Spinal cord (tissue), 10 donors: ENCODE measurements around the gene EXOC1L. TPM values are rescaled to one million over a fixed set of nuclear protein-coding genes. Genes with fewer than 3 reads are reported as not detected.

Source experiments
- DNase-seq, 6 donors: peaks; one replicate each; pipeline versions ENCODE4 v3.0.0 to v3.0.0-alpha.2; 2013 to 2015; ENCODE audit warnings: low spot score in 6 of 6, low read depth in 4 of 6
- H3K27ac ChIP-seq: one replicate; pipeline ENCODE4 v1.5.1; 2013; ENCODE audit warnings: low read depth, low read length, control low read depth
- H3K27me3 ChIP-seq: one replicate; pipeline ENCODE4 v1.6.1; 2013; ENCODE audit warnings: low read length; ENCODE audit not compliant: control insufficient read depth, insufficient read depth
- H3K36me3 ChIP-seq: one replicate; pipeline ENCODE4 v1.6.1; 2013; ENCODE audit warnings: low read length; ENCODE audit not compliant: control insufficient read depth, insufficient read depth
- H3K4me1 ChIP-seq: one replicate; pipeline ENCODE4 v1.6.1; 2013; ENCODE audit warnings: low read length; ENCODE audit not compliant: control insufficient read depth, insufficient read depth
- H3K4me3 ChIP-seq: one replicate; pipeline ENCODE4 v1.5.1; 2013; ENCODE audit warnings: low read depth, low read length, control low read depth
- H3K9me3 ChIP-seq: one replicate; pipeline ENCODE4 v1.6.1; 2013; ENCODE audit warnings: low read length; ENCODE audit not compliant: control insufficient read depth, insufficient read depth
- WGBS: methylation state at CpG from one replicate; pipeline ENCODE4 v1.1.5; 2013; ENCODE audit warnings: missing lambda C conversion rate; ENCODE audit not compliant: insufficient coverage; 5-methylcytosine and 5-hydroxymethylcytosine counted together
- polyA plus RNA-seq, 2 donors: library from polyadenylated mRNA; unstranded; fragments of 120-200 nt; gene quantifications; one replicate each; pipeline ENCODE4 v1.2.1, GENCODE V29; 2013; ENCODE audit not compliant: insufficient read length in 2 of 2
- total RNA-seq, 2 donors: library from RNA; depleted of rRNA in 1 of 2; stranded (reverse); fragments of 120-200 nt in 1 of 2; fragments of >200 nt in 1 of 2; gene quantifications; one replicate each; pipeline versions ENCODE4 v1.2.3 to v1.2.4, GENCODE V29; 2013 to 2014
- donor health status: healthy.

EXOC1L gene
- total and polyA plus RNA-seq, 4 donors: 0.17 to 0.59 TPM; not detected in 2

DNA sequence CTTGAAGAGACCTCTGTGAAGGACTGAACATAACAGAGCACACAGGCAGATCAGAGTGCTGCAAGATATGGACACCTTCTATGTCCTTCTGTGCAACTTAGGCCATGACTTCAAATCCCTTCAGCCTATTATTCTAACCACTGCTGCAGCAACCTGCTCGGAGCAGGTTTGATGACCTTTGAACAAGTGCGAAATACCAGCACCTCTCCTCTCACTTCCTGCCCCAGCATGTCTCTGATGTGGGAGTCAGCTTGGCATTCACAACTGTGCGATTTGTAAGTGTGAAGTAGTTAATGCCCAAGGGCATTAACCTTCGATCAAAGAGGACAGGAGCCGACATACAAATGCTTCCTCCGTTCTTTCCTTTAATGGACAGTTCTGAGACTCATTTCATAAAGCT is 32.3 kb downstream of the EXOC1L start:
- 90% methylated on average over 3 of the region's 6 CpGs for WGBS
- Histone ChIP-seq H3K36me3 (no peaks in the 10 kb centered on the region), H3K27ac (no peak overlapping the region), H3K9me3 (no peaks in the 10 kb centered on the region), H3K27me3 (peaks cover 8% of the 10 kb centered on the region), H3K4me3 (no peak overlapping the region), H3K4me1 (no peaks in the 10 kb centered on the region)
- DNase-seq: no peak

DNA sequence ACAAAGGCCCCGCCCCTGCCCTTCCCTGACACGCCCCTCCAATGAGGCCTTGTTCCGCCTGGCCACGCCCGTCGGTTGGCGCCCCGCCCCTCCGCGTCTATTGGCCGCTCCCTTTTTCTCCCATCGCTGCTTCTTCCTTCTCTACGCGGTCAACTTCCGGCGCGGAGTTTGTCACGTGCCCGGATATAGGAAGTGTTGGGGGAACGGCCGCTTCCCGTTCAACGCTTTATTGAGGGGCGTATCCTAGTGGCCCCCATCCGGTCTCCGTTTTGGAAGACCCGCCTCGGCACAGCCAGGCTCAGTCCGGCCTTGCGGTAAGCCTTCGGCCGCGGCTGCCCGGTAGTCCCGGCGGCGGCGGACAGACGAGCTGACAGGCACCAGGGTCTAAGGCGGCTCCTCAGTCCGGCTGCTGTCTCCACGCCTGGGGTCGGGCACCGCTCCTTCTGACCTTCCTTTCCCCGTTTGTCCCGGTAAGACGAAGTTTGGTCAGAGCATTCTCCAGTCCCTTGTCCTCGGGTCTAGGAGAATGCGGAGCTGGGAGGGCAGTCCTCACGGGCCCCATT is 34.0 kb downstream of the EXOC1L start, which contains the start of gene EXOC1:
Gene EXOC1 (plus strand): TSS at position 165 of the 563 bp plus-strand sequence. CDS start 4,676 bp downstream, outside the sequence.
- peak within 1 kb of the TSS; percentile 81 for H3K27ac ChIP-seq
- H3K36me3 ChIP-seq: no peaks in the 10 kb centered on the region
- H3K4me3 ChIP-seq: peak within 1 kb of the TSS; percentile 97
- peaks cover 8% of the 10 kb centered on the region for H3K27me3 ChIP-seq
- under 1% methylated on average over 49 of the region's 50 CpGs for WGBS
- no peaks in the 10 kb centered on the region for H3K4me1 ChIP-seq
- DNase-seq: peak; percentile 83 to 99 (median 93)
- H3K9me3 ChIP-seq: no peaks in the 10 kb centered on the region

DNA sequence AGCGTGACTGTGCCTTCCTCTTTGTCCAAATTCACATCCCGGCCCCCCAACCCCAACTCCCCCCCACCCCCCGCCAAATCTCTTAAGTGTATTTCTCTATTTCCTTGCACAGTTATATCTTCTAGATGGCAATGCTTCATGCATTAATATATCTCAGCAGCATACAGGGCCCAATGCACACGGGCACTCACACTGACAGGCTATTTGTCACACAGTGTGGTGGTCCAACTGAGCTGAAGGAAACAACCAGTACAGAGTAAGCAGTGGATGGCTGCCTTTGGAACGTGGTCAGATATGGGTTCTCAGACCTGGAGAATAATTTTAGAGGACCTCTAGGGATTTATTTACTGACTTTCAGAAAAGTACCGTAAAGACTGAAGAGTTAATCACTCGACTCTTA is 34.5 kb downstream of the EXOC1L start:
- Histone ChIP-seq H3K9me3 (no peaks in the 10 kb centered on the region), H3K4me1 (no peaks in the 10 kb centered on the region), H3K27ac (no peak overlapping the region), H3K27me3 (peaks cover 8% of the 10 kb centered on the region), H3K4me3 (peak overlapping the region; percentile 97), H3K36me3 (no peaks in the 10 kb centered on the region)
- DNase-seq: peak in 2 of 6 donors; percentile 10 to 36
- 0% methylated on average over 1 of the region's 7 CpGs for WGBS

DNA sequence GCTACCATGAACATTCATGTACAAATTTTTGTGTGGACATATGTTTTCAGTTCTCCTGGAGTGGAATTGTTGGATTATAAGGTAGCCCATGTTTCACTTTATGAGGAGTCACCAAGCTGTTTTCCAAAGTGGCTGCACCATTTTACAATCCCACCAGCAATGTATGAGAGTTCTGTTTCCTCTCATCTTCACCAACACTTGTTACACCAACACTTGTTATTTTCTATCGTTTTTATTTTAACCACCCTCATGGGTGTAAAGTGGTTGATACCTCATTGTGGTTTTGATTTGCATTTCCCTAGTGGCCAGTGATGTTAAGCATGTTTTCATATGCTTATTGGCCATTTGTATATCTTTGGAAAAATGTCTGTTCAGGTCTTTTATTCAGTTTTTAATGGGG is 38.0 kb downstream of the EXOC1L start:
- Histone ChIP-seq H3K36me3 (peaks cover 3% of the 10 kb centered on the region), H3K27me3 (no peaks in the 10 kb centered on the region), H3K27ac (no peak overlapping the region), H3K4me1 (no peaks in the 10 kb centered on the region), H3K9me3 (no peaks in the 10 kb centered on the region), H3K4me3 (no peak overlapping the region)
- WGBS: no CpG with 5 or more reads among the region's 1 CpG
- DNase-seq: no peak

DNA sequence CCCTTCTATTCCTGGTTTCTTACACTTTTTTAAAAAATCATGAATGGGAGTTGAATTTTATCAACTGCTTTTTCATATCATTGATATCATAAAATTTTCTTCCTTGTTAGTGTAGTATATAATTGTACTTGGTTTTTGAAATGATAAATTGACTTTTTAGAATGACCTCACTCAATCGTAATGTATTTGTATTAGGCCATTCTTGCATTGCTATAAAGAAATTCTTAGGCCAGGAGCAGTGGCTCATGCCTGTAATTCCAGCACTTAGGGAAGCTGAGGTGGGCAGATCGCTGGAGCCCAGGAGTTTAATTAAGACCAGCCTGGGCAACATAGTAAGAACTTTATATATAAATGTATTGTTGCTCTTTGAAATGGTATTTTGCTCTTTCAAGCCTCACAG is 40.1 kb downstream of the EXOC1L start:
- no peaks in the 10 kb centered on the region for H3K4me1 ChIP-seq
- no peaks in the 10 kb centered on the region for H3K9me3 ChIP-seq
- H3K36me3 ChIP-seq: peaks cover 9% of the 10 kb centered on the region
- DNase-seq: no peak
- no peaks in the 10 kb centered on the region for H3K27me3 ChIP-seq
- H3K27ac ChIP-seq: no peak overlapping the region
- H3K4me3 ChIP-seq: no peak overlapping the region
- no CpG with 5 or more reads among the region's 2 CpGs for WGBS

DNA sequence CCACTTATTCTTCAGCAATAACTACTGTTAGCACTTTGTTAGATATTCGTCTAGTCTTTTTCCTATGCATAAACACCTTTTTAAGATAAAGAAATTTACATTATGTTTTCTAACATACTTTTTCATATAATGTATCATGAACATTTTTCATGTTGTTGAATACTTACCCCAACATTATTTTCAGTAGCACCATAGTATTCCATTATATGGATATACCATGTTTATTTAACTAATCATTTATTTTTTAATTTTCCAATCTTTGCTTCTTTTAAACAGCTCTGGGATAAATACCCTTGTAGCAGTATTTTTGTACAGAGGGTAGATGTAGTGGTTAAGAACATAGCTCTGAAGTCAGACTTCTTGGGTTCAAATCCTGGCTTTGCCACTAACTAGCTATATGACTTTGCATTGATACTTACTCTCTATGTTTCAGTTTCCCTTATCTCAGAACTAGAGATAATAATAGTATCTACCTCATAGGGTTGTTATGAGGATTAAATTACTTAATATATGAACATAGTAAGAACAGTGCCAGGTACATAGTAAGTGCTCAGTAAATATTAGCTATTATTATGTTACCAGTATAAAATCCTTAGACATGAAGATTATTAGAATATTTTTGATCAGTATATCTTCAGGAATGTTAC is 45.1 kb downstream of the EXOC1L start:
- no peaks in the 10 kb centered on the region for H3K4me1 ChIP-seq
- H3K9me3 ChIP-seq: no peaks in the 10 kb centered on the region
- peaks cover 12% of the 10 kb centered on the region for H3K36me3 ChIP-seq
- H3K4me3 ChIP-seq: no peak overlapping the region
- no peak for DNase-seq
- H3K27ac ChIP-seq: no peak overlapping the region
- H3K27me3 ChIP-seq: no peaks in the 10 kb centered on the region
- no CpG with 5 or more reads among the region's 1 CpG for WGBS

DNA sequence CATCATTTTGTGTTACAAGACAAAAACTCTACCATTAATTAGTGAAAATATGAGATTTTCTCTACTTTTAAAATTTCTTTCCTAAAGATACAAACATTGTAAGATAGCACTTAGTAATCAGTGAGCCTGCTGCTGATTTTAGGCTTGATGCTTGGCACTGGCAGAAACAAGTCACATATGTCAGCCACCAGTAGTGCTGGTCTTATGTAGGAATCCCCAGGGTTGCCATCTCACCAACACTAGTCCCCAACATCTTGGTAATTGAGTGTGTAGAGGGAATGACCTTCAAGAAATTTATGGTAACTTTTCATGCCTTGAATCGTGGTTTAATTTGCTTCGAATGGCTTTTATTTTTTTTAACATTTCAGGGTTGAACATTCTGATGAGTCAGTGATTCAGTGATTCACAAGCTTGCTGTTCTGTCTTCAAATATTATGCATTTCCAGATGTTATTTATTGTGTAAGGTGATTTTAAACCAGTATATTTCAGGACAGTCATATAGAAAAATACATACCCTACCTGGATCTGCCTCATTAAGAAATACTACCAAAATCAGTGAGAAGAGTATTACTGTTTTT is 45.7 kb downstream of the EXOC1L start:
- no peak overlapping the region for H3K4me3 ChIP-seq
- no peaks in the 10 kb centered on the region for H3K9me3 ChIP-seq
- no peak for DNase-seq
- H3K36me3 ChIP-seq: peaks cover 12% of the 10 kb centered on the region
- no peak overlapping the region for H3K27ac ChIP-seq
- no CpG with 5 or more reads among the region's 2 CpGs for WGBS
- H3K27me3 ChIP-seq: no peaks in the 10 kb centered on the region
- H3K4me1 ChIP-seq: no peaks in the 10 kb centered on the region

DNA sequence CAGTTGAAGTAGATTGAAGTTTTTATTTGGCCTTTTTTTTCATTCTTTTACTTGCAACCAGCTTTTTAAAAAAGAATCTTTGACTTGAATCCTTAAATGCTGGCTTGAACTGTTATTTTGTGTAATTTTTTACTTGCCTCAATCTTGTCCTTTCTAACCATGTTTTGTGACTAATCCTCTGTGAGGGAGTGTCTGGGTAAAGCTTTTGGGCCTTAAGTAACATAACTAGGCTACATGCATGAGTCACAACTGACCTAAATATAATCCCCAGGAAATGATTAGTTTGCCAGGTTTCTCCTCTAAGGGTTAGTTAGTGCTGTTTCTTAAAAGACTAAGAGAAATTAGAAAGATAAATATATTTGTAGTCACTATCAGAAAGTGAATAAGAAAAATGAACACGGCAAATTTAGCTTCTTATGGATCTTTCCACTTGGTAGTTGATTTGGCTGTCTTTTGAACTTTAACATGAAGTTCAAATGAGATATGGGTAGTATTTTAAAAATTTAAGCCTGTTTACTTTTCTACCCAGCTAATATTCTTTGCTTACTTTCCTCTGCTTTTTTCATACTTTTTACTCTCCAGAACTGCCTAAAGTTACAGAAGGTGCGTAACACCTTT is 46.8 kb downstream of the EXOC1L start:
- no peak overlapping the region for H3K27ac ChIP-seq
- no CpG with 5 or more reads among the region's 2 CpGs for WGBS
- DNase-seq: no peak
- H3K4me3 ChIP-seq: no peak overlapping the region
- no peaks in the 10 kb centered on the region for H3K27me3 ChIP-seq
- peaks cover 10% of the 10 kb centered on the region for H3K36me3 ChIP-seq
- H3K9me3 ChIP-seq: no peaks in the 10 kb centered on the region
- H3K4me1 ChIP-seq: no peaks in the 10 kb centered on the region

DNA sequence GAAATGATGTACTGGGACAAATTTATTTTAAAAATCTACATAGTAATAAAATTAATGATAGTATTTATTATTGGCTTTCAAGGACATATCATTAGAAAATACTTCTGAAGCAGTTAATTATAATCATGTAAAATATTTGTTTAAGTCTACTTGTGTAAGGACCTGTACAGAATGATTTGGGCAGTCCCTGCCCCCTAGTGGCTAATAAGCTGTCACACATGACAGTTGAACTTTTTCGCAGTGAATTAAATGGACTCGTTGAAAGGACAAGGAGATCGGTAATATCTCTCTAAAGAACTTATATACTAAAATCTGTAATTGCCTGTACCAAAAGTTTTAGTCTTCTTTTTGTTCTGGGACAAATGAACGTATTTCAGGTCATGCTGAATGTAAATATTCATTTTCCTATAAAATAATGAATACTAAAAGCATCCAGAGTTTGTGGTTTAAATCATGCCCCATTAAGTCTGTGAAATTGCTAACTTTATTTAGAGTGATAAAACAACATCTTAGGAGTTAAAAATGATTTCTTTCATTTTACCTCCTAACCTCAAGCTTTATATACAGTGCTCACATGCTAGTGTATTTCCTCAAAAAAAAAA is 47.5 kb downstream of the EXOC1L start:
- Histone ChIP-seq H3K36me3 (peaks cover 10% of the 10 kb centered on the region), H3K4me3 (no peak overlapping the region), H3K4me1 (no peaks in the 10 kb centered on the region), H3K27me3 (no peaks in the 10 kb centered on the region), H3K27ac (no peak overlapping the region), H3K9me3 (no peaks in the 10 kb centered on the region)
- peak in 2 of 6 donors; percentile 67 to 83 for DNase-seq
- whole genome bisulfite sequencing: no CpG with 5 or more reads among the region's 4 CpGs
